ENCODE measurements around the gene PGM3.

The PGM3 gene

DNA sequence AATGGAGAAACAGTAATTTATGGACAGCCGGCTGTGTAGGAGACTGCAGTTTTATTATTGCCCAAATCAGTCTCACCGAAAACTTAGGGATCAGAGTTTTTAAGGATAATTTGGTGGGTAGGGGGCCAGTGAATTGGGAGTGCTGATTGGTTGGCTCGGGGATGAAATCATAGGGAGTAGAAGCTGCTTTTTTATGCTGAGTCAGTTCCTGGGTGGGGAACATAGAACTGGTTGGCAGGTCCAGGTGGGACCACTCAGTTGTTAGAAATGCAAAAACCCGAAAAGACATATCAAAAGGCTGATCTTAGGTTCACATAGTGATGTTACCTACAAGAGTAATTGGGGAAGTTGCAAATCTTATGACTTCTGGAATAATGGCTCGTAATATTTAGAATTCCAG is 66.3 kb downstream of the PGM3 start:
- H3K4me3 ChIP-seq (ENCODE audit: control insufficient read depth, low read depth, low read length) = no peak overlapping the region
- DNase-seq (ENCODE audit: low read depth) = no peak
- TF ChIP-seq, protein P1, sequence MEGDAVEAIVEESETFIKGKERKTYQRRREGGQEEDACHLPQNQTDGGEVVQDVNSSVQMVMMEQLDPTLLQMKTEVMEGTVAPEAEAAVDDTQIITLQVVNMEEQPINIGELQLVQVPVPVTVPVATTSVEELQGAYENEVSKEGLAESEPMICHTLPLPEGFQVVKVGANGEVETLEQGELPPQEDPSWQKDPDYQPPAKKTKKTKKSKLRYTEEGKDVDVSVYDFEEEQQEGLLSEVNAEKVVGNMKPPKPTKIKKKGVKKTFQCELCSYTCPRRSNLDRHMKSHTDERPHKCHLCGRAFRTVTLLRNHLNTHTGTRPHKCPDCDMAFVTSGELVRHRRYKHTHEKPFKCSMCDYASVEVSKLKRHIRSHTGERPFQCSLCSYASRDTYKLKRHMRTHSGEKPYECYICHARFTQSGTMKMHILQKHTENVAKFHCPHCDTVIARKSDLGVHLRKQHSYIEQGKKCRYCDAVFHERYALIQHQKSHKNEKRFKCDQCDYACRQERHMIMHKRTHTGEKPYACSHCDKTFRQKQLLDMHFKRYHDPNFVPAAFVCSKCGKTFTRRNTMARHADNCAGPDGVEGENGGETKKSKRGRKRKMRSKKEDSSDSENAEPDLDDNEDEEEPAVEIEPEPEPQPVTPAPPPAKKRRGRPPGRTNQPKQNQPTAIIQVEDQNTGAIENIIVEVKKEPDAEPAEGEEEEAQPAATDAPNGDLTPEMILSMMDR (IDR thresholded peaks at IDR 0.05; ENCODE audit: control insufficient read depth, insufficient read depth, low read depth, low read length, missing control alignments) = no peak

DNA sequence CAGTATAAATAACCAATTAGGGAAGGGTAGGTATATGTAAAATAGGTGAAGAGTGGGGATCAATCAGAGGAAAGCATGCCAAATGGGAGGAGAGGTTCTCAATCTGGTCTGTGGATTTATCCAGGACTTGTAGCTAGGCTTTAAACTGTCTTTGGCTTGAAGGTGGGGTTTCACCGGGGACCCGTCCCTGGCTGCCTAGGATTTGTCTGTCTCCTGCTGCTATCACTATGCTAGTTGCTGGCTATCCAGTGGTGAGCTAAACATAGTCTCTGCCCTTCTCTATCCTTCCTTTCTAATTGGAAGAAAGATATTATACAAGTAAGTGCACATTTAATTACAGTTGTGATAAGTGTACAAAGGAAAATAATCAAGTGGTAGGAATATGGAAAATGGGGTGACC is 66.8 kb downstream of the PGM3 start:
- no peak overlapping the region for H3K4me3 ChIP-seq (ENCODE audit: control insufficient read depth, low read depth, low read length)
- TF ChIP-seq, protein P1 (IDR thresholded peaks at IDR 0.05; ENCODE audit: control insufficient read depth, insufficient read depth, low read depth, low read length, missing control alignments) = no peak
- DNase-seq (ENCODE audit: low read depth) = no peak

DNA sequence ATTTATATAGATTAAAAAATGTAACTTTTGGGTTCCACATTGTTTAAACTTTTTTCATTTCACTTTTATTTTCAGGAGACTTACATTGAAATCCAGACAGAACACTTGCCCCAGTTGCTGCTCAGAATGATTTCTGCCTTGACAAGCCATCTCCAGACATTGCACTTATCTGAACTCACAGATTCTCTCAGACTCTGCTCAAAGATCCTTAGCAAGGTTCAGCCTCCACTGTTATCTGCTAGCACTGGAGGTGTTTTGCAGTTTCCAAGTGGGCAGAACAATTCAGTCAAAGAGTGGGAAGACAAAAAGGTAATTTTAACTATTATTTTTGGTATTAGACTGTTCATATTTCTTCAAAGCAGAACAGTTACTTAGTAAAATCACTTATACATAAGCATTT is 67.6 kb downstream of the PGM3 start:
- DNase-seq (ENCODE audit: low read depth) = no peak
- no peak overlapping the region for H3K4me3 ChIP-seq (ENCODE audit: control insufficient read depth, low read depth, low read length)
- TF ChIP-seq, protein P1 (IDR thresholded peaks at IDR 0.05; ENCODE audit: control insufficient read depth, insufficient read depth, low read depth, low read length, missing control alignments) = no peak

DNA sequence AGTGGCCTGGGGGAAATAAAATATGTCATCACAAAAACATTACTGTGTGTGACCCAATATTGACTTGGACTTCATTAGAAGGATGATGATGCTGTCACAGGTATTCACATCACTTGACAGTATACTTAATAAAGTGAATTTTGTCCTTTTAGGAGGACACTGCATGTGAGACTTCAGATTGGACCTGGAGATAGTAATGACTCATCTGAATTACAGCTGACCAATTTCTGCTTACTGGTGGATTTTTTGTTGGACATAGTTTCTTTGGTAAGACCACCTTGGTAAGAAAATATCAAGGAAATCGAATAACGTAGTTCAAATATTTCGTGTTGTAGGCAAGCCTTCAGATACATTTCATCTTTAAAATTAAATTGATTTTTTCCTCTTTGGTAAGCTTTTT is 68.5 kb downstream of the PGM3 start:
- no peak overlapping the region for H3K4me3 ChIP-seq (ENCODE audit: control insufficient read depth, low read depth, low read length)
- DNase-seq (ENCODE audit: low read depth) = no peak
- TF ChIP-seq, protein P1 (IDR thresholded peaks at IDR 0.05; ENCODE audit: control insufficient read depth, insufficient read depth, low read depth, low read length, missing control alignments) = no peak

DNA sequence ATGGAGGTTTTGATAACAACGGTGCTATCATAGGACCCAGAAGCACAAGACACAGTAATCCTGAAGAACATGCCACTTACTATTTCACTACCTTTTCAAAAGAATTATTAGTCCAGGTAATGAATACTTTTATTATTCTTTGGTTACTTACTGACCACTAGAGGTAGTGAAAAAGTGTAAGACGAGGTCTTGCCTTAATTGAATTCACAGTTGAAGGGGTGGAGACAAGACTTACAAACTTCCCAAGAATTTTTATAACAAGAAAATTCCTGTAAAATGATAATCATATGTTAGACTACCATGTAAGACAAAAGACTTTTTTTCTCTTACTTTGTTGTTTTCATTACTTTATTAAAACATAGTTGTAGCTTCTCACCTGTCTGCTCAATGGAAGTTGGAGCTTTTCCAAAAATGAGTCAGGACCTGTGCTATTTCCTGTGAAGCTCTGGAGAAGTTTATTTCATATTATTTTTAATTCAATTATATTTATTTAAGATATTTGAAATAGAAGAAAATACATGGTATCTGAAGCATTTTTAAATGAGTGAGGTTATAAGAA is 73.2 kb downstream of the PGM3 start:
- H3K4me3 ChIP-seq (ENCODE audit: control insufficient read depth, low read depth, low read length) = no peak overlapping the region
- TF ChIP-seq, protein P1 (IDR thresholded peaks at IDR 0.05; ENCODE audit: control insufficient read depth, insufficient read depth, low read depth, low read length, missing control alignments) = no peak
- no peak for DNase-seq (ENCODE audit: low read depth)

DNA sequence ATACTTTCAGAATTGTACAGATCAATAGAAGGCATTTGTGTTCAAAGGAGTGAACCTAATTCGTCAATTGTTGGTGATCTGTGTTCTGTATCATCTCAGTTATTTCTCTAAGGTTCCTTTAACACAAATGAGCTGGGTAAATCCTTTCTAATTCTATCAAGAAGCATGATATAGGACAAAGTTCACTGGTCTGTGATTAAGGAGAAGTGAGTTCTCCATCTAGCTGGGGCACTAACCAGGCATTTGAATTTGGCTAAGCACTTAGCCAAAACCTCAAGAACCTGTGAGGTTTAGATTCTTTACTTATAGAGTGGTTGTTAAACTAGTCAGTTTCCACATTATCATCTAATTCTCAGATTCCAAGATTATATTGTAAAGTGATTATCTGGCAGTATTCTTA is 75.3 kb downstream of the PGM3 start:
- H3K4me3 ChIP-seq (ENCODE audit: control insufficient read depth, low read depth, low read length) = no peak overlapping the region
- TF ChIP-seq, protein P1 (IDR thresholded peaks at IDR 0.05; ENCODE audit: control insufficient read depth, insufficient read depth, low read depth, low read length, missing control alignments) = no peak
- no peak for DNase-seq (ENCODE audit: low read depth)

Data from AG09309 (cell line).